Keratinocyte (primary cell): ENCODE measurements around the gene TOR1AIP2.

Experiments used
- EZH2 ChIP-seq: IDR thresholded peaks from one replicate; pipeline ENCODE4 v1.6.1; 2012; ENCODE audit warnings: inconsistent platforms, mild to moderate bottlenecking, low read length, moderate library complexity
- TF ChIP-seq, protein P1 (sequence below), 3 experiments: IDR thresholded peaks in 1 of 3; conservative IDR thresholded peaks in 1 of 3; optimal IDR thresholded peaks in 1 of 3; 2 replicates in 2 of 3; 3 replicates in 1 of 3; pipeline versions ENCODE3 to v1.5.1; 2011; ENCODE audit warnings: low read length in 3 of 3, mild to moderate bottlenecking in 3 of 3, moderate library complexity in 2 of 3, control low read depth in 1 of 3, inconsistent platforms in 1 of 3; ENCODE audit not compliant: insufficient read depth in 2 of 3; ENCODE audit errors: extremely low read depth in 1 of 3

DNA sequence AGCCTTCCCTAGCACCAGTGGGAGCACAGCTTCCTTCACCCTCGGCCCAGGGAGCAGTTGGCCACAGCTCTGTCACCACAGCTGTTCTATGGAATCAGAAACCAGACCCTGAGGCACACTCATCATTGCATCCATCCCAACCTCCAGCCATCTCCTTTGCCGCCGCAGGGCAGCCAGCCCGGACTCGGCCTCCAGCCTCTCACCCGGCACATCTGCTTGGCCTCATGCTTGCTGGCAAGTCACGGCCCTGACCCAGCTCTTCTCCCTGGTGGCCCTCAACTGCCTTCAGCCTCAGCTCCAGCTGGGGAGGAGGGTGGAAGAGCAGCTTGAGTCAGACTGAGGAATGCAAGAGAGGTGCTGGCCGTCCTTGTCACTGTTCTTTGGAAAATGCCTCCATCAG is 59.8 kb downstream of the TOR1AIP2 start:
- TF ChIP-seq, protein P1, sequence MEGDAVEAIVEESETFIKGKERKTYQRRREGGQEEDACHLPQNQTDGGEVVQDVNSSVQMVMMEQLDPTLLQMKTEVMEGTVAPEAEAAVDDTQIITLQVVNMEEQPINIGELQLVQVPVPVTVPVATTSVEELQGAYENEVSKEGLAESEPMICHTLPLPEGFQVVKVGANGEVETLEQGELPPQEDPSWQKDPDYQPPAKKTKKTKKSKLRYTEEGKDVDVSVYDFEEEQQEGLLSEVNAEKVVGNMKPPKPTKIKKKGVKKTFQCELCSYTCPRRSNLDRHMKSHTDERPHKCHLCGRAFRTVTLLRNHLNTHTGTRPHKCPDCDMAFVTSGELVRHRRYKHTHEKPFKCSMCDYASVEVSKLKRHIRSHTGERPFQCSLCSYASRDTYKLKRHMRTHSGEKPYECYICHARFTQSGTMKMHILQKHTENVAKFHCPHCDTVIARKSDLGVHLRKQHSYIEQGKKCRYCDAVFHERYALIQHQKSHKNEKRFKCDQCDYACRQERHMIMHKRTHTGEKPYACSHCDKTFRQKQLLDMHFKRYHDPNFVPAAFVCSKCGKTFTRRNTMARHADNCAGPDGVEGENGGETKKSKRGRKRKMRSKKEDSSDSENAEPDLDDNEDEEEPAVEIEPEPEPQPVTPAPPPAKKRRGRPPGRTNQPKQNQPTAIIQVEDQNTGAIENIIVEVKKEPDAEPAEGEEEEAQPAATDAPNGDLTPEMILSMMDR (optimal IDR thresholded peaks at IDR 0.05 in 1 of 3, IDR thresholded peaks at IDR 0.05 in 1 of 3, conservative IDR thresholded peaks at IDR 0.05 in 1 of 3; ENCODE audit: extremely low read depth in 1 of 3, insufficient read depth in 2 of 3, low read length in 3 of 3) = no peak
- no peak for TF ChIP-seq EZH2
